Stimulated activated CD8-positive, alpha-beta memory T cell treated with anti-CD3 and anti-CD28 coated beads, Interleukin-15, amount 100 ng/mL, for 4 hours (primary cell): Measurements from ENCODE around the gene RWDD1.
"Not testable (repeated sequence)": the region's sequence is repeated elsewhere in the genome, so short reads cannot be mapped to it uniquely, and the experiment has no call there.

ENCODE experiments used
- DNase-seq, 2 donors: peaks; one replicate each; pipeline ENCODE4 v3.0.0-alpha.2; 2020; ENCODE audit warnings: low read depth in 2 of 2

Gene RWDD1

GRCh38 chr6:116560130-116560529, 11.2 kb upstream of the RWDD1 start:
- DNase-seq = no peak

GRCh38 chr6:116561377-116562018, 9.8 kb upstream of the RWDD1 start:
- peak in 1 of 2 donors; percentile 32 for DNase-seq

GRCh38 chr6:116562019-116562403, 9.3 kb upstream of the RWDD1 start:
- no peak for DNase-seq

GRCh38 chr6:116562614-116563013, 8.7 kb upstream of the RWDD1 start:
- DNase-seq = no peak

- no peak for DNase-seq
Observed at GRCh38 chr6:116563830-116564229, 7.5 kb upstream of the RWDD1 start.

GRCh38 chr6:116564311-116564710, 7.0 kb upstream of the RWDD1 start:
- no peak for DNase-seq

GRCh38 chr6:116564921-116565872, 6.1 kb upstream of the RWDD1 start:
- no peak for DNase-seq

GRCh38 chr6:116568111-116568510, 3.2 kb upstream of the RWDD1 start:
- DNase-seq = no peak

GRCh38 chr6:116568821-116569755, 2.2 kb upstream of the RWDD1 start:
- no peak for DNase-seq

GRCh38 chr6:116571683-116572000, 338 bp downstream of the RWDD1 start:
- no peak for DNase-seq

- no peak for DNase-seq
Observed at GRCh38 chr6:116572162-116572561, 858 bp downstream of the RWDD1 start.

- DNase-seq = no peak
Observed at GRCh38 chr6:116575227-116575626, 3.9 kb downstream of the RWDD1 start.

GRCh38 chr6:116577486-116577885, 6.2 kb downstream of the RWDD1 start:
- DNase-seq = no peak

- no peak for DNase-seq
Observed at GRCh38 chr6:116578335-116578734, 7.0 kb downstream of the RWDD1 start.

- DNase-seq = no peak
Observed at GRCh38 chr6:116579143-116579542, 7.8 kb downstream of the RWDD1 start.

- no peak for DNase-seq
Observed at GRCh38 chr6:116580198-116580597, 8.9 kb downstream of the RWDD1 start.

GRCh38 chr6:116586276-116586675, 15.0 kb downstream of the RWDD1 start:
- no peak for DNase-seq

- DNase-seq = no peak
Observed at GRCh38 chr6:116586738-116587137, 15.4 kb downstream of the RWDD1 start.

- DNase-seq = no peak
Observed at GRCh38 chr6:116595247-116595646, 23.9 kb downstream of the RWDD1 start.

- DNase-seq = no peak
Observed at GRCh38 chr6:116596815-116597214, 25.5 kb downstream of the RWDD1 start.

GRCh38 chr6:116603916-116604315, 32.6 kb downstream of the RWDD1 start:
- not testable (repeated sequence) for DNase-seq

GRCh38 chr6:116604868-116605267, 33.6 kb downstream of the RWDD1 start:
- DNase-seq = not testable (repeated sequence)
